Suppressor macrophage treated with lipopolysaccharide for 4 hours (primary cell): Measurements from ENCODE around the gene MSANTD4.
A peak's percentile ranks its signal among the peaks of the same experiment; 100 is the strongest.
"Not testable (repeated sequence)": the region's sequence is repeated elsewhere in the genome, so short reads cannot be mapped to it uniquely, and the experiment has no call there.

Experiments
- DNase-seq: peaks from one replicate; pipeline ENCODE4 v3.0.0-alpha.2; 2020

MSANTD4 gene

DNA sequence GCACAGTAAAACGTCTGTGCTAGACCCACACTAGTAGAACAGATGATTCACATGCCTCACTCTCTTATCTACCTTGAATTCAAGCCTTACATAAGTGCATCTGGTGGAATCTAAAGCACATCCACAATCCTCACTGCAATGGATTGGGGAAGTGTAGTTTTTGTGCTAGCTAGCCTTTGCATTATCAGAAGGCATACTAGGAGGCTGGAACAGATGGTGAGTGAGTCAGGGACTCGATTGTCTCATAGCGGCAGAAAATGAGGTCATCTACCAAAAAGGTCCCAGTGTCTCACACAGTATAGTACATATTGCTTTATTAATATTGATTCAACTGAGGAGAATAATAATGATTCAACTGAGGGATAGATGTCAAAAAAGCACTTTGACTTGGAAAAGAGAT lies 9.3 kb downstream of the MSANTD4 start:
- DNase-seq = peak; percentile 62

DNA sequence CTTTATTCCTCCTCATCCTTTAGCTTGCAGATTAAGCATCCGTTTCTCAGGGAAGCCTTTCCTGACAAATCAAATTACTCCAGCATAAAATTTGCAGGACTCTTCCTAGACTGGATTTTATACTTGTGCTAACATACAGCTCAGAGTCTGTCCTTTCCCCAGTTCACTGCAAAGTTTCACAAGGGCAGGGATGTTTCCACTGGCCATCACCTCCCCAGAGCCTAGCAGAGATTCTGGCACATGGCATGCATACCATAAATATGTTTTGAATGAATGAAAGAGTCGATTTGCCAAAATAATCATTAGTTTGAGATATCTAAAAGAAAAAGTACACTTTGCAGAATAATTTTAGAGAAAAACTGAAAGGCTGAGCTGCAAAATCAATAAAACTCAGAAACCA lies 10.6 kb downstream of the MSANTD4 start:
- DNase-seq = no peak

DNA sequence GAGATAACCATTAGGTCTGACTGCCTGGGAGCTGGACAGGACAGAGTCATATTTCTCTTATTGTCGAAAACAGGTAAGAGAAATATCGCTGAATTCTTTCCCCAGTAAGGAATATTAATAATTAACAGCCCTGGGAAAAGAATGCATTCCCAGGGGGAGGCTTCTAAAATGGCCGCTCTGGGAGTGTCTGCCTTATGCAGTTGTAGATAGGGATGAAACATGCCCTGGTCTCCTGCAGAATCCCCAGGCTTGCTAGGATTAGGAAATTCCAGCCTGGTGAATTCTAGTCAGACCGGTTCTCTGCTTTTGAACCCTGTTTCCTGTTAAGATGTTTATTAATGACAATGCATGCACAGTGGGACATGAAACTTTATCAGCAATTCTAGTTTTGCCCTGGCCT lies 18.9 kb downstream of the MSANTD4 start:
- DNase-seq = not testable (repeated sequence)

DNA sequence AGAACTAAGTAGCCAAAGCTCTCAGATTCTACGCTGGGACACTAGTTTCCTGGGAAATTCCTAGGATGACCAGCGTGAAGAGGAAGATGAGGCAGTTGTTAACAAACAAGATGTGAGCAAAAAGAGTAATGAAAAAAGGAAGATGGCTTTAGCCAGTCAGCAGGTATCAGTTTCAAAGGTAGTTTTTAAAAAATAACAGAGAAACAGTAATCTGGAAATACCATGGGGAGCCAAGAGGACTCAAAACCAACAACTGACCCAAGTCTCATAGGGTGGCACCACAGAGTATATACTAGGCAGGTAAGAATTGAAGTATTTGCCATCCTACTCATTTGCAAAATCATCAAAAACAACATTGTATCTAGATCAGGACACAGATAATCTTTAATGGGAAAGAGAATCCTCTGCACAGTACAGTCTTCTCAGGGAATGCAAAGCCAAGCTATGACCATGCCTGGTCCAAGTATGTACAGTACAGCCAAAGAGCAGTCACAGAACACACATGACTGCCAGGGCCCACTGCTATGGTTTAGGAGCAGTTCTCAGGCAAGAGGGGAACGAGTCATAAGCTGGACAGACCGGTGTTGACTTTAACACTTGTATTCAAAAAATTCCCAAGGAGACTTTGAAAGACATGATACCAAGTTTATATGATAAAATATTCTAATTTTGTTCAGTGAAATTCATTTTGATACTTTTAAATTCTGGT lies 20.6 kb downstream of the MSANTD4 start:
- DNase-seq = no peak

DNA sequence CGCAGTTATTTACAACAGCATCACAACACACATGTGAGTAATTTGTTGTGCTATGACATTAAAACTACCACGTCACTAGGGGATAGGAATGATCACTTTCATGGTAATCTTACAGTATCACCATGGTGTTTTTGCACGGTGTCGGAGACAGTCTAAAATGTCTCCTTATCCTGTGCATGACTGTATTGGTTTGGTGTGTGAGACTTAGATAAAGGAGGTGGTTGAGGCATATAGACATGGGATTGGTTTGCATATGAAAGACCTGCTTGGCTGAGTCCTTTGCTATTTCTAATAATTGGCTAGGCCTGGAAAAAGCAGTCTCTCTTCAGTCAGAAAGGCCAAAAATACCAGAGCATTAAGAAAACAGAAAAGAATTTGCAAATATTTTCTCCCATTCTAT lies 30.2 kb downstream of the MSANTD4 start:
- no peak for DNase-seq

DNA sequence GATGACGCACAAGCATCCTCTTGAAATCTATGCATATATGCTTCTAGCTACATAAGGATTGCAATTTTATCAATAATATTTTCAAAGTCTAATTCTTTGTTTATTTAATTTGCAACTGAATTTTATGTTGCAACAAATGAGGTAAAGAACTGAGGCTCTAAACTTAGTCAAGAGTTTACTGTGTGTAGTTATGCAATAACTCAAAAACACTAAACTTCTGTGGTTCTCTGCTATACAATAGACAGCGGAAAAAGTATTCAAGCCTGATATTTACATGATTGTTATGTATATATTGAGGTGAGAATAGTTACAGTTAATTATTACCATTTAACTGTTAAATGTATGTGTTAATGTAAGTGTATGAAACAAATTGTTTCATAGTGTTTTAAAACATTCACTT lies 32.9 kb downstream of the MSANTD4 start:
- no peak for DNase-seq

DNA sequence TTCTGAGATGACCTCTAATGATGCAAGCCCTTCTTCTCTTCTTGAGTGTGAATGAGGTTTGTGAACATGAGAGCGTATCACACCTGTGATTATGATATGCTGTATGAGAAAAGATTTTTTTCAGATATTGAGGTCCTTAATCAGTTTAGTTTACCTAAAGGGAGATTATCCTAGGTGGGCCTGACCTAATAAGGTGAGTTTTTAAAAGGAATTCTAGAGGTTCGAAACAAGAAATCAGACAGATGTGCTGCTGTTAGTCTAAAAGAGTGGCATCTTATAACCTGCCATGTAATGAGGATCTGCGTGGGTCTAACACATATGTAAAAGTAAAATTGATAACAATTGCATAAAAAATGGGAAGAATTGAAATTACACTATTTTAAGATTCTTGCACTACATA lies 33.8 kb downstream of the MSANTD4 start:
- no peak for DNase-seq

DNA sequence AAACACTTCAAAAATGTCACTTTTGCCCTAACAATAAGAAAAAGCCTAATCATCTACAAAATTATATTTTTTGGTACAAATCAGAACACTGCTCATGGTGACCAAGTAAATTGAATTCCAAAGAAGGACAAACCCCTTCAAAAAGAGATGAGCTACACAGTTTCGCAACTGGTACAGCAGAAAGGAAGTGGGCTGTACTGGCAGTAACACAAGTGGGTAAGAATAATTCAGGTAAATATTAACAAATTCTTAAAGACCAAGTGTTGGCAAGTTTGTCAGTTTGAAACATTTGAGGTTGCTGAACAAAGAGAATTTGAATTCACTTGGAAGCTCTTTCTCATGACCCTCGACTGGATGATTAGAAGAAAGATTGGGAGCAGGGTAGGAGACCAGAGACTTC lies 35.5 kb downstream of the MSANTD4 start:
- DNase-seq = no peak

DNA sequence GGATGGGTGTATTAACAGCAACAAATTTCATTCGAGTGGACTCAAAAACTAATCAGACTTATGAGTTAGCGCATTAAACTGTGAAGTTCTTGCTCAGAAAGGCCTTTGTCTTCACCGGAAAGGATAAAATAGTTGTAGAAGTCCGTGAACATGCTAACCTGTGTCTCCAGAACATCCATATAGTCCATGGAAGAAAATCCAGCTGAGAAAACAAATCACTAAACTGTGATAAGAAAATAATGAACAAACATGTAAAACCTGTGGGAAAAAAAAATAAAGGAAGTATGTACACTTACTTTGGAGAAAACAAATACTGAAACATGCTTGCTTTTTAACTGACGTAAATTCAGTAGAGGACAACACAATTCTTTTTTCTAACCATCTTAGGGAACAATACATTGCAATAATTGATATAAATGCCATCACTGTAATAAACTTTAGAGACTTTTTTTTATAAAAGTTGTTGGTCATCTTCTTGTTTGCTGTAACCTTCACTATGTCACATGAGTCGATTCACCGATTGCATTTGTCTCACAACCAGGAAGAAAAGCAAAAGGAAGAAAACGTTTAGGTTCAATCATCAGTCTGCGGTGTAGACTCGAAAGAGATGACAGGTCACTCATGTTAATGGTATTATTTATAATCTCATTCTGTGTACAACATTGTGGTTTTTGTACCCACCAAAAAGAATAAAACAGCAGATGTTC lies 41.9 kb downstream of the MSANTD4 start:
- DNase-seq = no peak

DNA sequence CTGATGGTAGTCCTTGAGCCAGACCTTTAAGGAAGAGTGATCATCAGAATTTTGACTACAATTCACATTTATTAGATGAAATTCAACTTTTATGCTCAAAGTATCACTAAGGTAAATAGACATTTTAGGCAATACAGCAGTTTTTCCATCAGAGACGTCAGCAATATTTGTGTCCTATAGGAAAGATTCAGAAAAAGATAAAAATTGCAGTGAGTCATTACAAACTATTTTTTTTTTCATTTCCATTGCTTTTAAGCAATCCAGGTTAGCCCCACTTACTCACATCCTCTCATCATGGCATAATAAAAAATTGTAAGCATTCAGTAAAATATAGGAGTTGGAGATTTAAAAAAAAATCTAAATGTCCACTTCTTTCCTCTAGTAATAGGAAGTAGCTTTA lies 46.9 kb downstream of the MSANTD4 start:
- DNase-seq = no peak

DNA sequence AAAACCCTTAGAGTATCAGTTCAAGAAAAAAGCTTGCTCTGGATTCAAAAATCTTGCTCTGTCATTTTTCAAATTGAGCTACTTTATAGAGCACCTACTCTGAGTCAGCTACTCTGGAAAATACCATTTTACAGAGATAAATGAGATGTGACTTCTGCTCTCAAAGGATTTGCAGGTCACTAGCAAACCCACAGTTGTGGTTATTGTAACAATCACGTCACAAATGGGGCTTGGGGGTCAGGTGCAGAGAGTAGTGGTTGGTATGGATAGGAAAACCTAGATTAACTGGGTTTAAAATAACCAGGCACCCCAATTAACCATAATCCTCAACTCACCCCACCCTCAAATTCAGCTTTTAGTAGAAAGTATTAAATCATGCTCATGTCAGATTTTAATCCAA lies 52.3 kb downstream of the MSANTD4 start:
- no peak for DNase-seq

DNA sequence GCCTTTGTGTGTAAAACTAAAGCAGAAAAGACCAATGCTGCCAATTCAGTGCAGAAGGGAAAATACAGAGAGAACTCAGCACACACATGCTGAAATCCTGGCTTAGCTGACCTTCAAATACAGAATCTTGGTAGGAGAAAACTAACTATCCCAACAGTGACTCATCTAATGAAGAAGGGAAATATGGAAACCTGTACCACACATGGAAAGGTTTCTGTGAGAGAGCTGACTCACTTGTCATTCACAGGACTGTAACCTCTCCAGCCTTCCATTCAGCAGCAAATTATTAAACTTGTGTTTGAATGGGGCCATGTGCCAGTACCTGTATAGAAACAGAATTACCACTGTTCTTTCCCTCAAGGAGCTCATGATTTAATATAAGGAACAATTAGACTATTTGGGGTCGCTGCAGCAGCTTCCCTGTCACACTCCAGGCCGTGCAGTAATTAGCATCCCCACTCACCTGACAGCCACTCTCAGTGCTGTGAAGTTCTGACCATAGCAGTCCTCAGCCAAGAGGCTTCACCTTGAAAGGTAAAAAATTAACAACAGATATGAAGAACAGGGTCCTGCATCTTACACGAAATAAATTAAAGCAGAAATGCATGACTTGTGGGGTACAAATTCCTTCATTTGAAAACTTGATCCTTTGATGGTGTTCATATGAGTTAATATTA lies 53.9 kb downstream of the MSANTD4 start:
- no peak for DNase-seq

DNA sequence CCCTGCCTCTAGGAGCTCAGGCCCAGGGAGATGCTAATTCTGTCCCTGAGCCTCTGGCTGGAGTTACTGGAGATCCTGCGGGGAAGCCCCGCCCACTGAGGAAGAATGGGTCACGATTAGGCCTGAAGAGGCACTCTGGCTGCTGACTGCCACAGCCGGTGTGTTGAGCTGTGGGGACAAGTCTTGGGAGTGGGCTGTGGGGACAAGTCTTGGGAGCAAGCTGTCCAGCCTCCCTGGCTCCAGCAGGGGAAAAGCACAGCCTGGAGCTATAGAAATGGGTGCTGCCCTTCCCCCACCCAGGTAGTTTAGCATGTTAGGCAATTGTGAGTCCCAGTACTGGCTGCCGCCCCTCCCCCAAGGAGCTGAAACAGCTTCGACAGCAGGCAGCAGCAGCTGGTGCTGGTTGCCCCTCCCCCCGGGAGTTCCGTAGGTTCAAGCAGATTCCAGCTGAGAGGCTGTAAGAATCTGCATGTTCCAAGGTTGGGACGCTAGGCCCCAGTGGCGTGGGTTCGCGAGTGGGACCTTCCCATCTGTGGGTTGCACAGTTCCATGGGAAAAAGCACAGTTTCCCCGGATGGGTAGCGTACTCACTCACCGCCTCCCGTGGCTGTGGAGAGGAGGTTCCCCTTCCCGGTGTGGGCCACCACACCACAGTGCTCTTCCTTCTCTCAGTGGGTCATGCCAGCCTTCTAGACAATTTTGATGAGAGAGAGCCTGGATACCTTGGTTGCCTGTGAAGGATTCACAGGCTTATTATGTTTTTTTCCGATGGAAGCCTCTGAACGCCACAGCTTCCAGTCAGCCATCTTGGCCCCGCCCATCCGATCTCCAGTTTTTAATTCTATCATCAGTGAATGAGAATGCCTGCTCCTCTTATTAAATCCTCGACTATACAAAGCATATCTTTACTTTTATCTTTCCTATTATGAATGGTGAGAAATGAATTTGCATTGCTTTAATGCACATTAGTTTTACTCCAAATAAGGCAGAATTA lies 61.5 kb downstream of the MSANTD4 start:
- no peak for DNase-seq
